Measurements from ENCODE around the gene NAT9.

NAT9 gene

GRCh38 chr17:74812109-74813009, 36.2 kb upstream of the NAT9 start:
- no peak for TF ChIP-seq ZNF274 (IDR thresholded peaks at IDR 0.05; ENCODE audit: low read depth, low read length)
- H3K4me3 ChIP-seq (ENCODE audit: low read length) = no peak overlapping the region

DNA sequence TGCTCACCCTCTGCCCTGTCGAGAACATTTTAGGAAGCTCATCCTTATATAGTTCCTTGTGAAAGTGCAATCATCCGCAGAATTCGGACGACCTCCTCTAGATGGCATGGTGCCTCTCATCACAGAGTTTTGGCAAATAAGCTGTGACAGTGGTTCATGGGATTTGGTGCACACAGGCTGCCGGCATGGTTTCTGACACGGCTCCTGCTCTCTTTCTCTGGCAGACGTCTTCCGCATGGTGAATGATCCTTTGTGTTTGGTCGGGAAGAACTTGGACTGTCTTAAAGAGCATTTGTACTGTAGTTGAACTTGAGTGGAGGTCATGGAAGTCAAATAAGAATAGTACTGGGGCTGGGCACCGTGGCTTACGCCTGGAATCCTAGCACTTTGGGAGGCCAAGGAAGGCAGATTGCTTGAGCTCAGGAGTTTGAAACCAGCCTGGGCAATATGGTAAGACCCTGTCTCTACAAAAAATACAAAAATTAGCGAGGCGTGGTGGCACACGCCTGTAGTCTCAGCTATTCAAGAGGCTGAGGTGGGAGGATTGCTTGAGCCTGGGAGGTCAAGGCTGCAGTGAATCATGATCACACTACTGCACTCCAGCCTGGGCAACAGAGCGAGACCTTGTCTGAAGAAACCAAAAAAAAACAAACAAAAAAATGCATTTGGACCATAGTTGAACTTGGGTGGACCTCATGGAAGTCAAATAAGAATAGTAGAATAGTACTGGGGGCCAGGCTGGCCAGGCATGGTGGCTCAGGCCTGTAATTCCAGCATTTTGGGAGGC, 34.7 kb upstream of the NAT9 start:
- TF ChIP-seq ZNF274 (IDR thresholded peaks at IDR 0.05; ENCODE audit: low read depth, low read length) = no peak
- no peak overlapping the region for H3K4me3 ChIP-seq (ENCODE audit: low read length)

DNA sequence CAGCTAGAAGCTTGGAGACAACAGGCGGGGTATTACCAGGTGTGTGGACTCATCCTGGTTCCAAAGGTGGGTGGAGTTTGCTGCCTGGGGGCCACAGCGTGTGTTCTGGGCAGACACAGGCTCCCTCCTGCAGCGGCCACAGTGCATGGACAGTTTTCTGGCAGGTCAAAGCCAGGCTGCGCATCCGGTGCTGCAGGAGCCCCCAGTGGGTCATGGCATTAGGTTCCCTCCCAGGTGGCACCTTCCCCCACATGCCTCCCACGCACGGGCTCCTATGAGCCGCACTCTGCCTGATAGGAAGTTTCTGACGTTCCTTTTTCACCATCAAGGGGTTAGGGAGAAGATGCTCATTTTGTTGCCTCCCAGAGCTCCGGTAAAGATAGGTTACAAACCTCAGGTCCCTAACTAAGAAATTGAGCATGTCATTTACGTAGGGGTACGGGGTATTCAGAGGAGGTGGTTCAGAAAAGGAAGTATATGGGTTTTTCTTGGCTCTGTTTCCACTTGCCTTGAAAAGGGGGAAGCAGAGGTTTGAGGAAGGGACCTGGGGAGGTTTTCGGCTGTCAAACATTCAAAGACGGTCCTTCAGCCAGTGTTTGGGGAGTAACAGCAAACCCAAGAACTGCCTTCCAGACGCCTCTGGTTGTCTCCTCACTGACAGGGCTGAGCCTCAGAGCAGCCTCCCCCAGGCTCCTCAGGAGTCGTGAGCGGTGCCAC, 32.7 kb upstream of the NAT9 start:
- TF ChIP-seq ZNF274 (IDR thresholded peaks at IDR 0.05; ENCODE audit: low read depth, low read length) = no peak
- no peak overlapping the region for H3K4me3 ChIP-seq (ENCODE audit: low read length)

DNA sequence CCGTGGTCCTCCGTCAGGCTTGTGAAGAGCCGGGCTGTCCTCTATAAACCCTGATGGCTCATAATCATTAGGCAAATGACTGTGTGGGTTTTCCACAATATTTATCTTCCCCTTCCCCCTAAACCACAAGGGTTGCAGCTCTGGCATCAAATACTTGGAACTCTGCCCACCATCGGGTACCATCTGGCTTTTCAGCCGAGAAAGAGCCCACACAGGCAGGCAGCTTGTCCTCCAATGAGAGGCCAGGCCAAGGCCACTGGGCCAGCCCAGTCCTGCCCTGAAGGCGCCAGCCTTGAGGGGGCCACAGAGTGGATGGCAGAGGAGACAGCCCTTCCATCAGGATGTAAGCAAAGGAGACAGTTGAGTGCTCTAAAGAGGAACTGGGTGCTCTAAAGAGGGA, 31.8 kb upstream of the NAT9 start:
- no peak overlapping the region for H3K4me3 ChIP-seq (ENCODE audit: low read length)
- no peak for TF ChIP-seq ZNF274 (IDR thresholded peaks at IDR 0.05; ENCODE audit: low read depth, low read length)

- no peak for TF ChIP-seq ZNF274 (IDR thresholded peaks at IDR 0.05; ENCODE audit: low read depth, low read length)
- H3K4me3 ChIP-seq (ENCODE audit: low read length) = no peak overlapping the region
Observed at GRCh38 chr17:74807441-74807840, 31.3 kb upstream of the NAT9 start.

DNA sequence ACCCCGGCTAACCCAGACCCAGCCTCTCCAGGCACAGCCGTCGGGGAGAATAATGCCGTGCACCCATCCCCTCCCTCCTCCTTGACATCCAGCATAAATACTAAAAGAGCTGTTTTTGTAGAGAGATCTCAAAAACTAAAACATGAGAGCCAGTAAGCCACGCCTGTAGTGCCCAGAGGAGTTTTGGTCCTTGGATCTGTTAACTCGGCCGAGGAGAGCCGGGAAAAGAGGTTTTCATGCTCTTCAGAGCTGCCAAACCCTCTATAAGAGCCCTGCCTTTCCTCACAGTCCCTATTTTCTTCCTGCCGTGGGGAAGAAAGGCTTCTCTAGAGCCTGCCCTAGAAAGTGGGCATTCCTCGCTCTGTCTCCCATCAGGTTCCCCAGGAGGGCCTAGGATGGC, 30.2 kb upstream of the NAT9 start:
- no peak for TF ChIP-seq ZNF274 (IDR thresholded peaks at IDR 0.05; ENCODE audit: low read depth, low read length)
- no peak overlapping the region for H3K4me3 ChIP-seq (ENCODE audit: low read length)

- H3K4me3 ChIP-seq (ENCODE audit: low read length) = no peak overlapping the region
- TF ChIP-seq ZNF274 (IDR thresholded peaks at IDR 0.05; ENCODE audit: low read depth, low read length) = no peak
Observed at GRCh38 chr17:74805591-74805991, 29.4 kb upstream of the NAT9 start.

GRCh38 chr17:74804683-74805082, 28.5 kb upstream of the NAT9 start:
- no peak overlapping the region for H3K4me3 ChIP-seq (ENCODE audit: low read length)
- TF ChIP-seq ZNF274 (IDR thresholded peaks at IDR 0.05; ENCODE audit: low read depth, low read length) = no peak

- TF ChIP-seq ZNF274 (IDR thresholded peaks at IDR 0.05; ENCODE audit: low read depth, low read length) = no peak
- no peak overlapping the region for H3K4me3 ChIP-seq (ENCODE audit: low read length)
Observed at GRCh38 chr17:74803971-74804370, 27.8 kb upstream of the NAT9 start.

DNA sequence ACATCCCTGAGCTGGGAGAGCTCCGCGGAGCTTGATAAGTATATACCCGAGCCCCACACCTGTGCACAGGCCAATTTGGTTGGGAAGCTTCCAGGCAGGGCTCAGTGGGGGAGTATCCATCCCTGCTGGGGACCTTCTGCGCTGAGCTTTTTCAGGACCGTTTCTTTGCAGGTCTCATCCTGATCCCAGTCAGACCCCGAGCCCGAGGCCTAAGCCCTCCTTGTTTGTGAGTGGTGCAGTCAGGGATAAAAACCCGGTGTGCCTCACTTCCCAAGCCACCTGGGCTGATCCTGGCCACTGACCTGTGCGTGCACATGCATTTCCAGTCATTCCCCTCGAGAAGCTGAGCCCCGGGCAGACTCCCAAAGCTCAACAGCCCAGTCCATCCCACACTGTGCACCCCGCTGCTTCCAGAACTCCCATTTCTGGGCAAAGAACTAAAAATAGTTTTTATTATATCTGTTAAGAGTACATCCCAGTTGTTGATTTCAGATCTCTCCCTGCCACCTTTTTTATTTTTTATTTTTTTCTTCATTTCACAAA, 27.3 kb upstream of the NAT9 start:
- no peak for TF ChIP-seq ZNF274 (IDR thresholded peaks at IDR 0.05; ENCODE audit: low read depth, low read length)

DNA sequence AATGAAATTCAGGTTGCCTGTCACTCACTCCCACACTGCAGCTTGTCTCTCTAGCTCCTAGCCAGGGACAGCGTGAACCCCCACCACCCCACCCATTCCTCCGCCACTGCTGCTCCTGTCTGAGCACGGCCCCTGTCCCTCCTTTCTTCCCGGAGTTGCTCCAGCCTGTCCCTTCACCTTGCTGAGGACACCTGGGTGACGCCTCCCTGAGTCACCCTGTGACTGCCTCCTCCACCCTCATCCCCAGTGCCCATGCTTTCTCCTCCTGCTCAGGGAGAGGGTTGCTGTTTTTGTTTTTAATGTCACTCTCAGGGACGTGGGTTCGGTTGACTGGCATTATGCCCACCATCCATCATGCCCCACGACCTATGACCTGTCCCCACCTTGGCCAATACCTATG, 25.8 kb upstream of the NAT9 start:
- TF ChIP-seq ZNF274 (IDR thresholded peaks at IDR 0.05; ENCODE audit: low read depth, low read length) = no peak
- no peak overlapping the region for H3K4me3 ChIP-seq (ENCODE audit: low read length)

More for the DNA sequence above, 27.3 kb upstream of the NAT9 start:
- no peak overlapping the region for H3K4me3 ChIP-seq (ENCODE audit: low read length)

DNA sequence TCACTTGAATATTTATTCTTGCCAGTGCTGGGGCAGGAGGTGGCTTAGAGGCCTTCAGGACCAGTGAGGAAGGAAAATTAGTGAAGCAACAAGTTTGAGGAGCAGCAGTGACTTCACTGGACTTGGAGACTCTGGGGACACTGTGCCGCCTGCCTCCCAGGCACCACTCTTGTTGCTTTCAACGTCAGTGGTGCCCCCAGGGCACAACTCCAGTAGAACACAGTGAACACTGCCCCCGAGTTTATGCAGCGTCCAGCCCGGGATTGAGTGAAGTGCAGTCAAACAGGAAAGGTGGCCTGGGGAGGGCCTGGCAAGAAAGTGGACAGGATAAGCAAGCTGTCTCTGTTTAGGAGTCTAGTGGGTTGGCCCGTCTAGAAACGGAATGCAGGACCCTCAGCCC, 24.4 kb upstream of the NAT9 start:
- no peak overlapping the region for H3K4me3 ChIP-seq (ENCODE audit: low read length)
- TF ChIP-seq ZNF274 (IDR thresholded peaks at IDR 0.05; ENCODE audit: low read depth, low read length) = no peak

- no peak for TF ChIP-seq ZNF274 (IDR thresholded peaks at IDR 0.05; ENCODE audit: low read depth, low read length)
- H3K4me3 ChIP-seq (ENCODE audit: low read length) = no peak overlapping the region
Observed at GRCh38 chr17:74799097-74799496, 23.0 kb upstream of the NAT9 start.

- H3K4me3 ChIP-seq (ENCODE audit: low read length) = no peak overlapping the region
- no peak for TF ChIP-seq ZNF274 (IDR thresholded peaks at IDR 0.05; ENCODE audit: low read depth, low read length)
Observed at GRCh38 chr17:74798239-74798707, 22.1 kb upstream of the NAT9 start.
